Measurements from ENCODE around the gene CENPB. TPM values are rescaled to one million over a fixed set of nuclear protein-coding genes. Genes with fewer than 3 reads are reported as not detected.

CENPB gene
- total and polyA plus RNA-seq, 8 donors = 24.5 to 130 (median 69.2) TPM

DNA sequence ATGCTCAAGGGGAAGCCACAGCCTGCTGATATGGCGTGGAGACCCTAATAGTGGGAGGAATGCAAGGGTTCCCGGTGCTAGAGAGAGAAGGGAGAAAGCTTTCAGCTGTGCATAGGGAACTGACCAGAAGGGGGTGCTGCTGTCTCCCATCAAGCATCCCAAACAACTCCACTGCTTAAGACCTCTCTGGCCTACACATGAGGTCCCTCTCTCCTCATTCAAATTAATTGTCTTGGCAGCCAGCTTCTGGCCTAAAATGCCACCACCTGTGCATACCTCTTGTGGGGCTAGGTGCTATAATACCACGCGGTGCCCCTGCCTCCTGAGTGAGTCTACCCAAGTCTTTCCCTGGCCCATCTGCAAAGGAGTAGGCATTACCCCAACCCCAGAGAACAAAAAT is 33.4 kb downstream of the CENPB start:
- Histone ChIP-seq H3K27me3 (peaks cover 0 to 22% (median 13%) of the 10 kb centered on the region in 3 donors), H3K4me1 (peaks cover 16 to 50% (median 29%) of the 10 kb centered on the region in 4 donors), H3K4me3 (no peak overlapping the region), H3K9me3 (no peaks in the 10 kb centered on the region), H3K36me3 (peaks cover 13 to 70% (median 39%) of the 10 kb centered on the region in 4 donors), H3K27ac (peak overlapping the region in 1 of 5 donors; percentile 46)
- DNase-seq = peak; percentile 70 to 90
- 40 to 53% (median 47%) methylated on average over 4 of the region's 4 CpGs for WGBS, 5 donors
- TF ChIP-seq, protein P1, sequence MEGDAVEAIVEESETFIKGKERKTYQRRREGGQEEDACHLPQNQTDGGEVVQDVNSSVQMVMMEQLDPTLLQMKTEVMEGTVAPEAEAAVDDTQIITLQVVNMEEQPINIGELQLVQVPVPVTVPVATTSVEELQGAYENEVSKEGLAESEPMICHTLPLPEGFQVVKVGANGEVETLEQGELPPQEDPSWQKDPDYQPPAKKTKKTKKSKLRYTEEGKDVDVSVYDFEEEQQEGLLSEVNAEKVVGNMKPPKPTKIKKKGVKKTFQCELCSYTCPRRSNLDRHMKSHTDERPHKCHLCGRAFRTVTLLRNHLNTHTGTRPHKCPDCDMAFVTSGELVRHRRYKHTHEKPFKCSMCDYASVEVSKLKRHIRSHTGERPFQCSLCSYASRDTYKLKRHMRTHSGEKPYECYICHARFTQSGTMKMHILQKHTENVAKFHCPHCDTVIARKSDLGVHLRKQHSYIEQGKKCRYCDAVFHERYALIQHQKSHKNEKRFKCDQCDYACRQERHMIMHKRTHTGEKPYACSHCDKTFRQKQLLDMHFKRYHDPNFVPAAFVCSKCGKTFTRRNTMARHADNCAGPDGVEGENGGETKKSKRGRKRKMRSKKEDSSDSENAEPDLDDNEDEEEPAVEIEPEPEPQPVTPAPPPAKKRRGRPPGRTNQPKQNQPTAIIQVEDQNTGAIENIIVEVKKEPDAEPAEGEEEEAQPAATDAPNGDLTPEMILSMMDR (IDR thresholded peaks at IDR 0.05) = peak in 5 of 7 experiments; percentile 57 to 75 (median 69)
- TF ChIP-seq POLR2AphosphoS5 (IDR thresholded peaks at IDR 0.05) = no peak
- intact Hi-C loops (cut with DNase I; ENCODE audit: low total_unique reads) = loop anchor here (10.0 kb wide), 1 partner anchor 102 kb away; no protein-coding TSS in a partner anchor

GRCh38 chr20:3752386-3752759 is 34.2 kb downstream of the CENPB start:
- intact Hi-C loops (cut with DNase I; ENCODE audit: low total_unique reads) = loop anchor here (10.0 kb wide), 1 partner anchor 102 kb away; no protein-coding TSS in a partner anchor
- no peak for DNase-seq
- WGBS, 5 donors = 28 to 68% (median 33%) methylated on average over 13 of the region's 13 CpGs
- H3K4me1 ChIP-seq = peaks cover 16 to 46% (median 29%) of the 10 kb centered on the region in 4 donors
- H3K4me3 ChIP-seq = peak overlapping the region; percentile 35 to 55 (median 38)
- peaks cover 6 to 63% (median 32%) of the 10 kb centered on the region in 4 donors for H3K36me3 ChIP-seq
- no peaks in the 10 kb centered on the region for H3K9me3 ChIP-seq
- TF ChIP-seq EP300 (IDR thresholded peaks at IDR 0.05) (no peak), POLR2AphosphoS5 (IDR thresholded peaks at IDR 0.05) (no peak), POLR2A (IDR thresholded peaks at IDR 0.05) (no peak)
- TF ChIP-seq, protein P1 (IDR thresholded peaks at IDR 0.05) = no peak
- peaks cover 0 to 22% (median 13%) of the 10 kb centered on the region in 3 donors for H3K27me3 ChIP-seq
- H3K27ac ChIP-seq = peak overlapping the region in 1 of 5 donors; percentile 46

- Histone ChIP-seq H3K27me3 (peaks cover 0 to 22% (median 13%) of the 10 kb centered on the region in 3 donors), H3K4me1 (peaks cover 16 to 43% (median 29%) of the 10 kb centered on the region in 4 donors), H3K36me3 (peaks cover 3 to 57% (median 30%) of the 10 kb centered on the region in 4 donors), H3K9me3 (no peaks in the 10 kb centered on the region), H3K4me3 (peak overlapping the region; percentile 35 to 55 (median 38)), H3K27ac (peak overlapping the region in 2 of 5 donors; percentile 4 to 46)
- peak; percentile 72 to 86 for DNase-seq
- WGBS, 5 donors = 20 to 61% (median 27%) methylated on average over 15 to 95 of the region's 95 CpGs
- no peak for TF ChIP-seq POLR2A (IDR thresholded peaks at IDR 0.05)
- TF ChIP-seq, protein P1 (IDR thresholded peaks at IDR 0.05) = no peak
- TF ChIP-seq POLR2AphosphoS5 (IDR thresholded peaks at IDR 0.05) = no peak
- TF ChIP-seq EP300 (IDR thresholded peaks at IDR 0.05) = no peak
- intact Hi-C loops (cut with DNase I; ENCODE audit: low total_unique reads) = loop anchor here (10.0 kb wide), 1 partner anchor 103 kb away; no protein-coding TSS in a partner anchor
Measured at GRCh38 chr20:3751675-3752385, 34.7 kb downstream of the CENPB start.

GRCh38 chr20:3751305-3751674 is 35.2 kb downstream of the CENPB start:
- no peak overlapping the region for H3K27ac ChIP-seq
- no peak for DNase-seq
- 36 to 64% (median 53%) methylated on average over 12 to 31 of the region's 31 CpGs for WGBS, 5 donors
- H3K36me3 ChIP-seq = peaks cover 3 to 52% (median 30%) of the 10 kb centered on the region in 4 donors
- TF ChIP-seq, protein P1 (IDR thresholded peaks at IDR 0.05) = no peak
- TF ChIP-seq POLR2A (IDR thresholded peaks at IDR 0.05) (no peak), POLR2AphosphoS5 (IDR thresholded peaks at IDR 0.05) (no peak), EP300 (IDR thresholded peaks at IDR 0.05) (no peak)
- peaks cover 0 to 22% (median 13%) of the 10 kb centered on the region in 3 donors for H3K27me3 ChIP-seq
- intact Hi-C loops (cut with DNase I; ENCODE audit: low total_unique reads) = loop anchor here (10.0 kb wide), 1 partner anchor 104 kb away; no protein-coding TSS in a partner anchor
- peaks cover 16 to 43% (median 29%) of the 10 kb centered on the region in 4 donors for H3K4me1 ChIP-seq
- peak overlapping the region in 3 of 4 donors; percentile 35 to 55 (median 38) for H3K4me3 ChIP-seq
- H3K9me3 ChIP-seq = no peaks in the 10 kb centered on the region
